BJ (cell line): Measurements from ENCODE around the gene ARPC4. TPM values are rescaled to one million over a fixed set of nuclear protein-coding genes. Genes with fewer than 3 reads are reported as not detected.

Experiments used
- CTCF ChIA-PET: fragments of 350-600 bp; formaldehyde crosslinking; extraction: SDS; loops from one replicate; lab custom pipeline; 2021; ENCODE audit warnings: antibody characterized with exemption, inconsistent platforms; lab: Yijun Ruan, JAX
- POLR2A ChIA-PET: fragments of 300-600 bp; sonication (Branson Sonifier 250); formaldehyde crosslinking; extraction: SDS; loops from one replicate; lab custom pipeline; 2021; ENCODE audit warnings: antibody characterized with exemption; lab: Charles Lee
- DNase-seq: peaks from one replicate; pipeline ENCODE4 v3.0.0-alpha.2; 2011; ENCODE audit warnings: low read depth
- H3K27me3 ChIP-seq: 2 replicates; pipeline ENCODE4 v1.6.0; 2011; ENCODE audit warnings: low read length; ENCODE audit not compliant: control insufficient read depth, insufficient read depth
- H3K36me3 ChIP-seq: 2 replicates; pipeline ENCODE4 v1.5.1; 2011; ENCODE audit warnings: low read length; ENCODE audit not compliant: control insufficient read depth, insufficient read depth
- H3K4me3 ChIP-seq: 2 replicates; pipeline ENCODE4 v1.5.1; 2011; ENCODE audit warnings: low read depth, mild to moderate bottlenecking, control low read depth, low read length
- CTCF ChIP-seq: IDR thresholded peaks from 2 replicates; pipeline ENCODE4 v1.5.1; 2011; ENCODE audit warnings: low read depth, mild to moderate bottlenecking, control low read depth, inconsistent platforms, low read length, moderate library complexity; ENCODE audit not compliant: insufficient read depth
- polyA plus RNA-seq: library from polyadenylated mRNA; depleted of rRNA; stranded (reverse); fragments of >200 nt; gene quantifications from 2 replicates; pipeline ENCODE4 v1.2.3, GENCODE V29; 2011

Gene ARPC4
- polyA plus RNA-seq, 1 experiment, result 238 TPM

- no peak for TF ChIP-seq CTCF
- ChIA-PET POLR2A (no interaction called here), CTCF (interaction anchor here (0.7 kb wide), 1 partner anchor 16 kb away, joined by 4 read pairs; no protein-coding TSS in a partner anchor)
- Histone ChIP-seq H3K36me3 (peaks cover 38% of the 10 kb centered on the region), H3K27me3 (no peaks in the 10 kb centered on the region), H3K4me3 (no peak overlapping the region)
- no peak for DNase-seq
Measured at GRCh38 chr3:9785602-9786001, 7.3 kb upstream of the ARPC4 start.

DNA sequence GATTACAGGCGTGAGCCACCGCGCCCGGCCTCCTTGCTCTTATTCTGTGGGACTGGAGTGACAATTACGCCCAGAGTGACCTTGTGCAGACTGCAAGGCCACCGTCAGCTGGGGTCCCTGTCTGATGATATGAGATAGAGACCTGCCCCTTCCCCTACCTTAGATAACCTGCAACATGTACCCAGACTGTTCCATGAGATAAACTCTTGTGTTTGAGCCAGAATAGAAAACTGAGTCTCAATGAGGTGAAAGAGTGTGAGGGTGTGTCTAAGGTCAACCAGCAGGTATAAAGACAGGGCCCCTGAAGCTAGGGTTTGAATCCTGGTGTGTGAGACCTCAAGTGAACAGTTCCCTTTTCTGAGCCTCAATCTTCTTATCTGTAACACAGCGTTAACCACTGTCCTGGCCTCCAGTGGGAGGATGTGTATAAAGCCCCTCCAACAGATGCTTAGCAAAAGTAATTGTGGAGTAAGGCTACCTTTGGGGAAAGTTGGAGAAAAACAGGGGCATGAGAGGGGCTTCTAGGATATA, 6.6 kb upstream of the ARPC4 start:
- Histone ChIP-seq H3K4me3 (no peak overlapping the region), H3K36me3 (peaks cover 40% of the 10 kb centered on the region), H3K27me3 (no peaks in the 10 kb centered on the region)
- ChIA-PET CTCF (interaction anchor here (0.7 to 0.9 kb wide), 2 partner anchors 16 to 19 kb away, joined by 3 to 4 read pairs; no protein-coding TSS in a partner anchor), POLR2A (no interaction called here)
- DNase-seq, result no peak
- no peak for TF ChIP-seq CTCF

DNA sequence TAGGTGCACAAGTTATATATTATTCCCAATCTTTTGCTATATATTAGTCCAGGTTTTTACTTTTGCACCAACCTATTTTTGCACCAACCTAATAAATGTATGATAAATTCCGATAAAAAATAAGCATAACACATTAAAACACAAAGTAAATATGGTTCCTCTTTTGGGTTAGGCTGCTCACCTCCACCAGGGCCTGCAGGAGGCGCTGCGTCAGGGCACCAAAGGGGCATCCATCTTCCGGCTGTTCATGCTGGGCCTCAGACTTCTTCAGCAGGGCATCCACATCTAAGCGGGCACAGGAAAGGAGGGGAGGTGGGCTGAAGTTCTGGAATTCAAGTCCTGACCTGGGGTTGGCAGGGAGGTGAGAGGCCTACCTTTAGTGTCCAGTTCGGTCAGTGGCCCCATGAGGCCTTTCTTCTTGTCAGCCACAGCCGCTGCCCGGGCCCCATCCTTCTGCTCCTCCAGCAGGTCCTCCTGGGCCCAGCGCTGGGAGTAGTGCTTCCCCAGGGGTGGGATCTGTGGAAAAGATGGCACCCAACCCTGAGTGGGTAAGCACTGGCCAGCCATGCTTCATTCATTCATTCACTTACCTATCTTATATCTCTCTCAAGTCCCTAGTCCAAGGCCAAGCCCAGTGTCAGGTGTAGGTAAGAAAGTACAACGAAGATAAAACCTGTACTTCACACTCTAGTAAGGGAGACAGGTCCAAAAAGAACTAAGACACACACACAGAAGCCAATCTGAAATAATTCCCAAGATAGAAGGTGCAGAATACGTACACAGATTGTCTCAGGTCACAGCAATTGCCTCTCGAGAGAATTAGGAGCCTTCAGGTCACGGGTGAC, 5.8 kb upstream of the ARPC4 start:
- Histone ChIP-seq H3K4me3 (no peak overlapping the region), H3K27me3 (no peaks in the 10 kb centered on the region), H3K36me3 (peaks cover 39% of the 10 kb centered on the region)
- ChIA-PET POLR2A (no interaction called here), CTCF (interaction anchor here (0.6 to 0.9 kb wide), 2 partner anchors 7 to 18 kb away, joined by 3 read pairs; no protein-coding TSS in a partner anchor)
- TF ChIP-seq CTCF, result peak; percentile 51
- DNase-seq, result no peak

- Histone ChIP-seq H3K27me3 (no peaks in the 10 kb centered on the region), H3K36me3 (peaks cover 35% of the 10 kb centered on the region), H3K4me3 (no peak overlapping the region)
- no peak for DNase-seq
- CTCF ChIA-PET, result interaction anchor here (0.6 to 1.4 kb wide), 2 partner anchors 7 to 21 kb away, joined by 3 to 4 read pairs; no protein-coding TSS in a partner anchor
- no peak for TF ChIP-seq CTCF
- POLR2A ChIA-PET, result no interaction called here
Measured at GRCh38 chr3:9787714-9788113, 5.2 kb upstream of the ARPC4 start.

GRCh38 chr3:9791127-9791526, 1.8 kb upstream of the ARPC4 start:
- no peaks in the 10 kb centered on the region for H3K27me3 ChIP-seq
- no peak for TF ChIP-seq CTCF
- ChIA-PET CTCF (interaction anchor here (0.6 to 1.0 kb wide), 2 partner anchors 10 to 684 kb away, joined by 3 read pairs; no protein-coding TSS in a partner anchor), POLR2A (no interaction called here)
- no peak overlapping the region for H3K4me3 ChIP-seq
- DNase-seq, result no peak
- H3K36me3 ChIP-seq, result peaks cover 25% of the 10 kb centered on the region
